HG03097 (cell line): ENCODE data around the gene TCTN3.
"Not testable (repeated sequence)": the region's sequence is repeated elsewhere in the genome, so short reads cannot be mapped to it uniquely, and the experiment has no call there.

Source experiments
- ATAC-seq: cut with Tn5 transposase; IDR thresholded peaks from one replicate; pipeline ENCODE4 v1.9.1; 2021; ENCODE audit not compliant: unreplicated experiment, low FRiP score

The TCTN3 gene

GRCh38 chr10:95693668-95694534 lies at the start of gene TCTN3:
Gene TCTN3, minus strand, starts transcription at chr10:95693927. Its CDS starts 28 bp downstream, at chr10:95693899.
- peak; percentile 96 for ATAC-seq

- no peak for ATAC-seq
Measured at GRCh38 chr10:95742962-95743535, 49.3 kb upstream of the TCTN3 start.

GRCh38 chr10:95742485-95742884 lies 48.8 kb upstream of the TCTN3 start:
- ATAC-seq: no peak

GRCh38 chr10:95741807-95742467 lies 48.2 kb upstream of the TCTN3 start:
- ATAC-seq: no peak

- no peak for ATAC-seq
Measured at GRCh38 chr10:95739056-95739455, 45.3 kb upstream of the TCTN3 start.

GRCh38 chr10:95732907-95733306 lies 39.2 kb upstream of the TCTN3 start:
- ATAC-seq: not testable (repeated sequence)

- no peak for ATAC-seq
Measured at GRCh38 chr10:95730233-95730632, 36.5 kb upstream of the TCTN3 start.

- ATAC-seq: no peak
Measured at GRCh38 chr10:95729323-95730055, 35.8 kb upstream of the TCTN3 start.

- no peak for ATAC-seq
Measured at GRCh38 chr10:95728526-95728925, 34.8 kb upstream of the TCTN3 start.

GRCh38 chr10:95722496-95722895 lies 28.8 kb upstream of the TCTN3 start:
- not testable (repeated sequence) for ATAC-seq

- not testable (repeated sequence) for ATAC-seq
Measured at GRCh38 chr10:95720745-95721144, 27.0 kb upstream of the TCTN3 start.

GRCh38 chr10:95716866-95717265 lies 23.1 kb upstream of the TCTN3 start:
- no peak for ATAC-seq

GRCh38 chr10:95716466-95716865 lies 22.7 kb upstream of the TCTN3 start:
- no peak for ATAC-seq

GRCh38 chr10:95711492-95711891 lies 17.8 kb upstream of the TCTN3 start:
- ATAC-seq: no peak

- ATAC-seq: no peak
Measured at GRCh38 chr10:95706990-95707389, 13.3 kb upstream of the TCTN3 start.

GRCh38 chr10:95706573-95706972 lies 12.8 kb upstream of the TCTN3 start:
- no peak for ATAC-seq

GRCh38 chr10:95698415-95698814 lies 4.7 kb upstream of the TCTN3 start:
- ATAC-seq: no peak

GRCh38 chr10:95697429-95697828 lies 3.7 kb upstream of the TCTN3 start:
- no peak for ATAC-seq

- ATAC-seq: no peak
Measured at GRCh38 chr10:95694665-95695064, 938 bp upstream of the TCTN3 start.

- ATAC-seq: no peak
Measured at GRCh38 chr10:95693071-95693667, 558 bp downstream of the TCTN3 start.
